GM19193 (cell line): ENCODE measurements around the gene ADAMTS12.

Experiments used
- POLR2A ChIP-seq: IDR thresholded peaks from 4 replicates; pipeline ENCODE4 v1.6.1; 2011; ENCODE audit not compliant: insufficient read depth, insufficient read length; ENCODE audit errors: extremely low read depth

ADAMTS12 gene

DNA sequence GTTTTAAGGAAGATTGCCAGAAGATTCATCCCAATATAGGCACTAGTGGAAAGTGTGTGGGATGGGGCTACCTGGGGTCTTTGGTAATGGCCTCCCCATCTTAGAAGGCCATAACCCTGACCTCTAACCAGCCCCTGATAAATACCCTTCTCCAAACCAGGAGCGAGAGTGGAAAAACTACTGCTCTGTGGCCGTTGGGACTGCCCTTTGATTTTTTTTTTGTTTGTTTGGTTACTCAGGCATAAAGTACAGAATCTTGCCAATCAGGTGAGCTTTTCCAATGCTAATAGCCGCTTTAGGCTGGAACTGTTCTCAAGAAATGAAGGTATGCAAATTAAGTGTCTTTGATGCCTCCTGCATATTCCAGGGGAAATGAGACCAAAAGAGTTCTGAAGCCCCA is 153.7 kb downstream of the ADAMTS12 start:
- no peak for TF ChIP-seq POLR2A

GRCh38 chr5:33737697-33738096 is 154.1 kb downstream of the ADAMTS12 start:
- no peak for TF ChIP-seq POLR2A

GRCh38 chr5:33737284-33737683 is 154.5 kb downstream of the ADAMTS12 start:
- TF ChIP-seq POLR2A: no peak

GRCh38 chr5:33736510-33736909 is 155.3 kb downstream of the ADAMTS12 start:
- no peak for TF ChIP-seq POLR2A

DNA sequence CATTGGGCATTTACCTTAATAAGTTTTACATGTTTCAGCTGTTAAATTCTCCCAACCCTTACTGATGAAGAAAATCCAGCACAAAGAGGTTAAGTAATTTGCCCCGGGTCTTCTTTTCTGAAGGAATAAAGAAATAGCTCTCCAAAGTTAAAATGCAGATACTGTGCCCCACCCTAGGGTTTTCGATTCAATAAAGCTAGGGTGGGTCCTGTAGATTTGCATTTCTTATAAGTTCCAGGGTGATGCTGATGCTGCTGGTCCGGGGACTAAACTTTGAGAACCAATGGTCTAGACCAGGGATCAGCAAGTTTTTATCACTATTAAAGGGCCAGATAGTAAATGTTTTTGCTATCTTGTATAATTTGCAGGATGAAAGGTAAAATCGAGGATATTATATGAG is 156.7 kb downstream of the ADAMTS12 start:
- no peak for TF ChIP-seq POLR2A

GRCh38 chr5:33734537-33734936 is 157.3 kb downstream of the ADAMTS12 start:
- TF ChIP-seq POLR2A: no peak

DNA sequence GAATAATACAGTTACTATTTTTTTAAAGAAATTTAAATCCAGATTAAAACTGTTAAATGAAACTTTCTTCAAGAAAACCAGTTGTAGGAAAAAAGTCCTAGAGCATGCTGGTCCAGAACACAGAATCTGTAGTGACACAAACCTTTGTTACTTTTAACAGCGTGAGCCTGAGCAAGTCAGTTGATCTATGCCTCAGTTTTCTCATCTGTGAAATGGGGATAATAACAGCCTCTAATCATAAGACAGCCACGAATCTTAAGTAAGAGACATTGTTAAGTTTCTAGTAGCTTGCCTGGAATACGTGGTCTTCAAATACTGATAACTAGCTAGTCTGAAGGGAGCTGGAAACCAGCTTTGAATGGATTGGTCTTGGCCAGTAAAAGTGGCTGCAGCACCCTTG is 158.6 kb downstream of the ADAMTS12 start:
- no peak for TF ChIP-seq POLR2A

- TF ChIP-seq POLR2A: no peak
These were observed 165.2 kb downstream of the ADAMTS12 start for GRCh38 chr5:33726422-33727165.

DNA sequence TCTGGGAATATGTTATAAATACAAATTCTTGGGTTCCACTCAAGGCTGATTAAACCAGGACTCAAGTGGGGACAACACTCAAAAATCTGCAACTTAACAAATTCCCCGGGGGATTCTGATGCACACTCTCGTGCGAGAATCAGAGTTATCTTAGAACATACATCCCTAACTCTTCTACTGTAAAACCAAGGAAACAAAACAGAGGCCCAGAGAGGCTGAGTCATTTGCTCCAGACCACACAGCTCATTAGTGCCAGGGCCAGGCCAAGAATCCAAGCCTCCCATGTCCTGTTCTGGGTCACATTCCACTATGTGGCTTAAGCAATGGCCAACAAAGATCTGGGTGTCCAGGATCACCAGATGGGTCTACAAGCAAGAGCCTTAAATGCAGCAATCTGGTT is 166.0 kb downstream of the ADAMTS12 start:
- TF ChIP-seq POLR2A: no peak

DNA sequence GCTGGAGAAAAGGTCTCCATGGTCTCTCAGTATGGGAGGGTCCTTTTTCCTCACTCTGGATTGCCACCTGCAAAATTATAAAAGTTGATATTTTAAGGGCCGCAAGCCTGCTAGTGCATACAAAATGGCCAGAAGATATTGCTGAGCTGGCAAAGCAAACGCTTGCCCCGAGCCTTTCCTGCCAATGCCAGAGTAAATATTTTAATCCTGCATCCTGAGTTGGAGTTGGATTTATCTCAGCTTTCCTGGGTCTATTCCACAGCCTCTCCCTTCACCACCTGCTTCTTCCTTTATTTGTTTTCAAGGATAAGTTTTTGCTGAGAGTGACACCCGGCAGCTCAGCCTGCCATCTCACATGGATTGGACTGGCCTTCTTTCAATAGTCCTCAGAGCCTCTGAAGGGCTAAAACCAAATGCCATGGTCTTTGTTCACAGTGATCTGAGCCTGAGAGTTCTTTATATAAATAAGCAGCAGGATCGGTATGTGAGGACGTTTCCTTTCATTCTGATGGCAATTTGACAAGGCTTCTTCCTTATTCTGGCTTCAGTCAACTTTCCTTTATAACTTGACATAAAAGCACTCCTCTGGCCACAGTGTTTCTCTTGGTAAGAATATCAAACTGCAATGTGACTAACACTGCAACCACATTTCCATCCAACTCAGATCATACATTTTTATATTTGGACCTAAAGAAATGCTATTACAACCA is 170.1 kb downstream of the ADAMTS12 start:
- no peak for TF ChIP-seq POLR2A

GRCh38 chr5:33720176-33720575 is 171.6 kb downstream of the ADAMTS12 start:
- TF ChIP-seq POLR2A: no peak

DNA sequence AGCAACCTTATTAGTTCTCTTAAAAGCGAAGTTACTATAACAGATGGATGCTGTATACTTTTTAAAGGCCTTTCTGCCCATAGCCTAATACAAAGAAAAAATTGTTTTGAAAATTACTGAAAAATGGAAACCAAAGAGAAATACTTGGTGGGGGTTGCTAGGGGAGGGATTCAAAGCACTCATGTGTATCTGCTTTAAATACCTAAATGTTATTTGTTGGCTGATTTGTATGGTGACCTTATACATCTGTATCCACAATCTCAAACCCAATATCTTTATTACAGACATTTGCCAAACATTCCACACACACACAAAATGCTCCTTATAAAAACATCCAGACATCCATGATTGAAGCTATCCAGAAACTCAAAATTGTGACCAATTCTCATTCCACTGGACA is 172.0 kb downstream of the ADAMTS12 start:
- no peak for TF ChIP-seq POLR2A

DNA sequence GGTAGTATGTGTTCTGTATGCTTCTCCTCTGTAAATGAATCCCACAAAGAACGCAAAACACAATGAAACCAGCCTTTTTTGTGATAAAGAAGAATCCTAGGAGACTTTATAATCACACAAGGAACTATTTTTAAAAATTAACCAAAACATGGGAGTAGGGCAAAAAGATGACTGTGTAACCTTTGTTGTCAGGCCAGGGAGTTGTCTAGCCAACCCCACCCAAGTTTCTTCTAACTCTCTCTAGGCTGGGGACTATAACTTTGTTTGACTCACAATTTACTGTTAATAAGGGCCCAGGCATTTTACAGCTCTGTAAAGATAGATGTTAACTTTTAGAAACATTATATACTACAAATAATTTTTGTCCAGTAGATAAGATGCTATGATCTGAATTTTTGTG is 176.1 kb downstream of the ADAMTS12 start:
- no peak for TF ChIP-seq POLR2A

GRCh38 chr5:33713136-33713765 is 178.5 kb downstream of the ADAMTS12 start:
- no peak for TF ChIP-seq POLR2A

GRCh38 chr5:33712664-33713063 is 179.1 kb downstream of the ADAMTS12 start:
- TF ChIP-seq POLR2A: no peak
